HG03565 (cell line): ENCODE results near the gene CDC42BPB.
"Not testable (repeated sequence)": the region's sequence is repeated elsewhere in the genome, so short reads cannot be mapped to it uniquely, and the experiment has no call there.

Experiments
- ATAC-seq: cut with Tn5 transposase; IDR thresholded peaks from one replicate; pipeline ENCODE4 v1.9.1; 2021; ENCODE audit warnings: mild to moderate bottlenecking, moderate library complexity; ENCODE audit not compliant: unreplicated experiment

Gene CDC42BPB

GRCh38 chr14:103056322-103057027, 874 bp downstream of the CDC42BPB start:
- no peak for ATAC-seq

- ATAC-seq: no peak
These were observed 1.7 kb downstream of the CDC42BPB start for GRCh38 chr14:103055695-103056094.

GRCh38 chr14:103052407-103052806, 4.9 kb downstream of the CDC42BPB start:
- ATAC-seq: no peak

GRCh38 chr14:103050935-103051334, 6.4 kb downstream of the CDC42BPB start:
- ATAC-seq: no peak

- ATAC-seq: not testable (repeated sequence)
These were observed 9.9 kb downstream of the CDC42BPB start for GRCh38 chr14:103047453-103047852.

GRCh38 chr14:103045371-103045869, 11.9 kb downstream of the CDC42BPB start:
- no peak for ATAC-seq

- ATAC-seq: no peak
These were observed 13.9 kb downstream of the CDC42BPB start for GRCh38 chr14:103043257-103044015.

- no peak for ATAC-seq
These were observed 15.9 kb downstream of the CDC42BPB start for GRCh38 chr14:103041464-103041863.

- ATAC-seq: no peak
These were observed 23.7 kb downstream of the CDC42BPB start for GRCh38 chr14:103033681-103034096.

- ATAC-seq: no peak
These were observed 25.4 kb downstream of the CDC42BPB start for GRCh38 chr14:103031956-103032355.

GRCh38 chr14:103031566-103031911, 25.8 kb downstream of the CDC42BPB start:
- no peak for ATAC-seq

GRCh38 chr14:103030741-103031565, 26.4 kb downstream of the CDC42BPB start:
- no peak for ATAC-seq

- no peak for ATAC-seq
These were observed 27.4 kb downstream of the CDC42BPB start for GRCh38 chr14:103029936-103030335.

- no peak for ATAC-seq
These were observed 28.6 kb downstream of the CDC42BPB start for GRCh38 chr14:103028772-103029171.

- no peak for ATAC-seq
These were observed 29.1 kb downstream of the CDC42BPB start for GRCh38 chr14:103028161-103028767.

- no peak for ATAC-seq
These were observed 29.9 kb downstream of the CDC42BPB start for GRCh38 chr14:103027451-103027850.

GRCh38 chr14:103026988-103027387, 30.4 kb downstream of the CDC42BPB start:
- ATAC-seq: no peak

GRCh38 chr14:103026196-103026595, 31.2 kb downstream of the CDC42BPB start:
- ATAC-seq: not testable (repeated sequence)

GRCh38 chr14:103023881-103024473, 33.4 kb downstream of the CDC42BPB start:
- no peak for ATAC-seq

- ATAC-seq: no peak
These were observed 34.7 kb downstream of the CDC42BPB start for GRCh38 chr14:103022685-103023044.
